Osteocyte (in vitro differentiated cells): ENCODE results near the gene NEMF. TPM values are rescaled to one million over a fixed set of nuclear protein-coding genes. Genes with fewer than 3 reads are reported as not detected.

Experiments used
- DNase-seq: peaks from one replicate; pipeline ENCODE4 v3.0.0; 2021; ENCODE audit warnings: mixed read lengths; ENCODE audit not compliant: unreplicated experiment; ENCODE audit errors: extremely low spot score
- H3K27ac Mint-ChIP-seq: one replicate; pipeline ENCODE4 v1.8.0; 2021; ENCODE audit warnings: mild to moderate bottlenecking, mixed read lengths; ENCODE audit not compliant: unreplicated experiment
- H3K27me3 Mint-ChIP-seq: one replicate; pipeline ENCODE4 v1.8.0; 2021; ENCODE audit warnings: mixed read lengths; ENCODE audit not compliant: unreplicated experiment
- H3K36me3 Mint-ChIP-seq: one replicate; pipeline ENCODE4 v1.8.0; 2021; ENCODE audit warnings: mixed read lengths; ENCODE audit not compliant: unreplicated experiment
- H3K4me1 Mint-ChIP-seq: one replicate; pipeline ENCODE4 v1.8.0; 2021; ENCODE audit warnings: mixed read lengths; ENCODE audit not compliant: unreplicated experiment
- H3K4me3 Mint-ChIP-seq: one replicate; pipeline ENCODE4 v1.8.0; 2021; ENCODE audit warnings: mild to moderate bottlenecking, moderate library complexity, mixed read lengths; ENCODE audit not compliant: unreplicated experiment
- H3K9me3 Mint-ChIP-seq: one replicate; pipeline ENCODE4 v1.8.0; 2021; ENCODE audit warnings: mixed read lengths; ENCODE audit not compliant: unreplicated experiment
- CTCF ChIP-seq: fragments of 200-600 bp; sonication (generic); IDR thresholded peaks from 2 replicates; pipeline ENCODE4 v1.5.0; 2021; ENCODE audit warnings: antibody characterized with exemption, mild to moderate bottlenecking, moderate library complexity
- total RNA-seq: library from RNA; stranded (reverse); gene quantifications from 2 replicates; pipeline ENCODE4 v1.2.1, GENCODE V29; 2021

Gene NEMF
- total RNA-seq, 1 donor from 2014 or later, result 71.3 TPM

GRCh38 chr14:49733836-49734235 lies 118.8 kb downstream of the NEMF start:
- peaks cover 23% of the 10 kb centered on the region for H3K36me3 Mint-ChIP-seq
- DNase-seq, result no peak
- no peaks in the 10 kb centered on the region for H3K4me1 Mint-ChIP-seq
- no peaks in the 10 kb centered on the region for H3K27me3 Mint-ChIP-seq
- no peaks in the 10 kb centered on the region for H3K9me3 Mint-ChIP-seq
- TF ChIP-seq CTCF, result no peak
- H3K4me3 Mint-ChIP-seq, result no peak overlapping the region
- H3K27ac Mint-ChIP-seq, result no peak overlapping the region

GRCh38 chr14:49732896-49733295 lies 119.7 kb downstream of the NEMF start:
- Mint-ChIP-seq H3K27ac (no peak overlapping the region), H3K27me3 (no peaks in the 10 kb centered on the region), H3K9me3 (no peaks in the 10 kb centered on the region), H3K4me1 (no peaks in the 10 kb centered on the region), H3K4me3 (no peak overlapping the region), H3K36me3 (peaks cover 24% of the 10 kb centered on the region)
- no peak for TF ChIP-seq CTCF
- DNase-seq, result no peak

Other genes starting within 250 kb of the NEMF start
- 171 and 187 TPM in 2 replicates for gene RPL36AL, start 232.2 kb downstream of the NEMF start, total RNA-seq
- 46.6 and 50.6 TPM in 2 replicates for gene MGAT2, start 232.0 kb downstream of the NEMF start, total RNA-seq
- 7.3 and 8.4 TPM in 2 replicates for gene DNAAF2, start 217.5 kb downstream of the NEMF start, total RNA-seq
- 4.1 and 4.8 TPM in 2 replicates for gene POLE2, start 164.6 kb downstream of the NEMF start, total RNA-seq
- 5.3 and 5.8 TPM in 2 replicates for gene KLHDC1, start 159.7 kb downstream of the NEMF start, total RNA-seq
- gene KLHDC2, start 84.6 kb downstream of the NEMF start, total RNA-seq, result 60.1 and 67.5 TPM in 2 replicates
- 53.4 and 55.2 TPM in 2 replicates for gene ARF6, start 40.3 kb upstream of the NEMF start, total RNA-seq